GM18868 (cell line): ENCODE results near the gene CEP85L.
A peak's percentile ranks its signal among the peaks of the same experiment; 100 is the strongest.

Experiments used
- ATAC-seq: cut with Tn5 transposase; IDR thresholded peaks from one replicate; pipeline ENCODE4 v1.9.1; 2021; ENCODE audit warnings: mild to moderate bottlenecking, moderate library complexity; ENCODE audit not compliant: unreplicated experiment

Gene CEP85L

DNA sequence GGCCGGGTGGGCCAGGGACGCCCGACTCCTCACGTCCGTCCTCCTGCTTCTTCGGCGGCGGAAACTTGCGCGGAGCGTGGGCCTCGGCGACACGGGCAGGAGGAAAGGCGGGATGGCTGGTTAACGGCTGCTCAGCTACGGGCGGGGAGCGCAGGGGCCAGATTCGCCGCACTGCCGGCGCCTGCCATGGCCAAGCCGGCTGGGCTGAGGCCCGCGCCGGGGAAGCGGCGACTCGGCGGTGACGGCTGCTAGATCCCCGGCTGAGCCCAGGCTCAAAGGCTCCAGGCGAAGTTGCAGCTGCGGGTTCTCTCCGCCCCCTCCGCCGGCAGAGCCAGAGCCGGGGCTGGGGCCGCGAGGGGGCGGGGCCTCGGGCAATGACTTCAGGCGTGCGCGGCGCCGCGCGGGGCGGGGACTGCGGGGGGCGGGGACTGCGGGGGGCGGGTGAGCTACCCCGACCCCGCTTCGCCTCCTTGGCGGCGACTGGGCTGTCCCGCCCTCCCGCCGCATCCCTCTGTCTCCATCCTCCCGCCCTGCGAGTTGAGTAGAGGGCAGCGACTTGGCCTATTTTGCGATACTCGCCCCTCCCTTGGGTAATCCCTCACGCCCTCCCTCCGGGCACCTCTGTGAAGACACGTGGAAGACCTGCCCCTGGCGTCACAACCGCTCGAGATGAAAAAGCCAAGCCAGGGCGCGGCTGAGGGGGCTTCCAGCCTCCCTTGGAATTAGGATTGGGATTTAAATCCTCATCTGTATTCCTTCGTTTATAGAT is at the start of gene CEP85L:
CEP85L (minus strand) TSS at position 310 of the 769 bp plus-strand sequence. CDS start 322 bp downstream, outside the sequence.
- ATAC-seq = peak; percentile 90

DNA sequence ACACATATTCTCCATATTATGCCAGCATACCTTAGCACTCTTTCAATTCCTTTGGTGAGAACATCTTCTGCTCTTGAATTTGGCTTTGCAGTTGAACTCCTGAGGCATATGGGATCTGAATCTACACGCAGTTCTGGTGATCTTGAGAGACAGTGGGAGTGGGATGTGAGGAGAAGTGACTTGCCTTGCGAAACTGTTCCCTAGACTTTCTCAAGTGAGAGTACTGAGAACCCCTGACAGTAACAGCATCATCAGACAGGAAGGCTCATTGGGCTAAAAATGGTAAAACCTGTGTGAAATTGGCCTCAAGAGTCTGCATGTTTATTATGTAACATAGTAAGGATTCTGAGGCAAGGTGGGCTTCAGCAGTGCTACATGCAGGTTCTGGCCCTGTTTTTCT is 49.1 kb upstream of the CEP85L start:
- ATAC-seq = no peak

DNA sequence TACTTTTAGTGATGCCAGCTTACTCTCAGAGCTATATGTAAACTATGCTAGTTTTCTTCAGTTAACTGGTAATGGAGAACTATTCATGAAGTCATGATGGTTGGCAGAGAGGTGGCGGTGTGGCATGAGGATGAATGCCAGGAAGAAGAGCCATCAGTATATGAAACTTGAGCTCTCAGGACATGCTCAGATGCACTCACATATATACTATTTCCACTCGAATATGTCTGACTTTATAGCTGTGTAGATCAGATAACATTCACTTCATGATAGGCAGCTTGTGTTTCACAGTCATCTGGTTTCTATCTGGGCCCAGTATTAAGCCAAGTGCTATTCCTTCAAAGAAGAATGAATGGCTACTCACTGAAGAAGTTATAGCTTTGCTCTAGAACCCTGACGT is 46.2 kb upstream of the CEP85L start:
- ATAC-seq = no peak

DNA sequence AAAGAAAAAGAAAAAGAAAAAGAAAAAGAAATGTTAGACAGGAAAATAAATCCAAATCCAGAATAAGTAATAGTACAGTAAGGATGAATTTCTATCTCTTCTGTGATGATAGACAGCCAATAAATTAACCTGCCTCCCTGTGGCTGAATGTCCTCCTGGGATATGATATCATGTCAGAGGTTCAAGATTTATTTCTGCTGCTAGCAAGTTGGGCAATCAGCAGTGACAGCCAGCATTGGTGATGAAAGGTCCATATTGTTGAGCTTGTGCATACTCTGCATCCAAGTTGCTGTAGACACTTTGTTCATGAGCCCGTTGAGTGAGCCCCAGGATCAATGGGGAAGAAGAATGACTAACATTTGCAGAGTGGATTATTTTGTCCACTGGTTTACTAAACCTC is 44.9 kb upstream of the CEP85L start:
- ATAC-seq = no peak

DNA sequence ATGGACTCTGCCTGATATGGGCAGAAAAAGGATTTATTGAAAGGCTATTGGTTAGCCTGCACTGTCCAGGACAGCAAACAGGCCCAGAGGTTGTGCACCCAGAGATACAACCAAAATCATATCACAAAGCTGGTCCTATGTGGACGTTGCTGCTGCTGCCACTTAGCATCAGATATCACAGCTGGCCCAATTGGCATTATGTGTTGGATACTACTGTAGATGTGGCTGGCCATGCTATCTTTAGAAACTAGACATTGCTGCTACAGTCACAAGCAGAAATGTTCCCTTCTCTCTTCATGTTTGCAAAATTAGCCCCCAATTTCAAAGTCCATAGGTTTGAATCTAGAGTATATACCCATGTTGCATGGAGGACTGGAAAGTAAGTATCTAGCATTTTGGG is 42.2 kb upstream of the CEP85L start:
- ATAC-seq = no peak

DNA sequence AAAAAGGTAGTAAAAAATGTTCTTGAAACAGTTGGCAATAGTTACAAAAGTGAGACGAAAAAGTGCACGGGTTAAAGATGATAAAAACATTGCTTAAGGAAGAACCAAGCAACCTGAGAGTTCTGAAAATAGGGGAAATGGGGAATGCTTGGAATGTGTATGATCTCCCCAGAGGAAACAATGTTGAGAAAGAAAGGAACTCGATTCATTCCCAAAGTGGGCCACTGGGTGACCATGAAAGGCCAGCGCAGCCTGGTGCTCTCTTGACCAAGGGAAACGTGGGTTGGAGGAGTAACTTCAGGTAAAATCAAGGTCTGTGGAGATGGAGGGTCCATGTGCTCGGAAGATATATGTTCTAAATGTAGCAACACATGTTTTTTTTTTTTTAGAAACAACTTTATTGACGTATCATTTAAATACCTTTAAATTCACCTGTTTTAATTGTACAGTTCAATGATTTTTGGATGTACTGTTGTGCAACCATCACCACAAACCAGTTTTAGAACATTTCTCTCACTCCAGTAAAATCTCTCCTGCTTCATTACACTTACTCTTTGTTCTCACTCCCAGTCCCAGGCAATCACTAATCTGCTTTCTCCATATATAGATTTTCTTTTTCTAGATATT is 34.5 kb upstream of the CEP85L start:
- no peak for ATAC-seq

DNA sequence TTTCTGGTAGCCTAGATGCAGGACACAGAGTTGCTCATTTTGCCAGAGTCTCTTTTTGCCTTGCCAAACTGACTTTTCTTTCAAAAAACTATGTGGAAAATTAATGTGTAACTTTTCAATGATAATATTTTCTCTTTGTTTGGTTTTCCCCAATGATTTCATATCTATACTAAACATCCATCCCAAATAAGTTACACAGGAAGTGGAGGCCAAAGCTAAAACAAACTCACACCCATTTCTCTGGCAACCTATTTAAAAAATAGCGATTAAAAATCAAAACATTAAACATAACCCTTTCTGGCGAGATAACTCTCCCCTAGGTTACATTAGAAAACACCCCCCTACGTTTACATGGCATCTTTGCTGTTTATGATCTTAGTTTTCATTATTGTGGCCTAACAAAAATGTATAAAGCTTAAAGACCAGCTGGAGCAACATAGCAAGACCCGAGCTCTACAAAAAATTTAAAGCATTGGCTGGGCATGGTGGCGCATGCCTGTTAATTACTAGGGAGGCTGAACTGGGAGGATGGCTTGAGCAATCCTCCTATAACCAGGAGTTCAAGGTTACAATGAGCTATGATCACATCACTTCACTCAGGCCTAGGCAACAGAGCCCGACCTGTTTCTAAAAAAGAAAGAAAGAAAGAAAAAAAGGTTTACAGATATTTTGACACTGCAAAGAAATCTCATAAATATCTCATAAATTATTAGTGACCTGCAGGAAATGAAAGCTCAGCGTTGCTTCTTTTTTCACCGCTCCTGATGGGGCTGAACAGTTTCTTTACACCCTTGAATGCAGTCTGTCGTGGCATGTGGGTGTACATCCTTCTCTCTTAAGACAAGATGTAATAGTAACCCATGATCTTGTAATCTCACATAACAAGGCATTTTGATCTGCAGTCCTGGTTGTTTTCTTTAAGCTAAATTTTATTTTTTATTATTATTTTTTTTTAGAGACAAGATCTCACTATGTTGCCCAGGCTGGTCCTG is 32.8 kb upstream of the CEP85L start:
- no peak for ATAC-seq

DNA sequence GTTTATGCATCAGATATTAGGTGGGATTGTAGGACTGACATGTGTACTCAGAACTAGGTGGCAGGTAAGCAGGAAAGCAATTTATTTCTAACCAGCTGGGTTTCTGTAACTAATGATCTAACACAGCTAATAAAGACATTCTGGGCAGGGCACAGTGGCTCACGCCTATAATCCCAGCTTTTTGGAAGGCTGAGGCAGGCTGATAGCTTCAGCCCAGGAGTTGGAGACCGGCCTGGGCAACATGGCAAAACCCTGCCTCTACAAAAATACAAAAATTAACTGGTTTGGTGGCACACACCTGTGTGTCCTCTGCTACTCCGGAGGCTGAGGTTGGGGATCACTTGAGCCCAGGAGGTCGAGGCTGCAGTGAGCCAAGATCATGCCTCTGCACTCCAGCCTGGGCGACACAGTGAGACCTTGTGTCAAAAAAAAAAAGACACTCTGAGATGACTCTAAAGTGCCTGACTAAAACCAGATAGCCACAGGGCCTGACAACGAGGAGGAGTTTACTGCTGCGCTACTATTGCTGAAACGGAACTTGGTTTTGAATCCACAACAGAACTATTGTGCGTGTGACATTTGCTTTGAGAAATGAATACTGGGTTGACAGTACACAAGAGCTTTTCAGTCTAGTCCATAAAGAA is 29.2 kb upstream of the CEP85L start:
- no peak for ATAC-seq

DNA sequence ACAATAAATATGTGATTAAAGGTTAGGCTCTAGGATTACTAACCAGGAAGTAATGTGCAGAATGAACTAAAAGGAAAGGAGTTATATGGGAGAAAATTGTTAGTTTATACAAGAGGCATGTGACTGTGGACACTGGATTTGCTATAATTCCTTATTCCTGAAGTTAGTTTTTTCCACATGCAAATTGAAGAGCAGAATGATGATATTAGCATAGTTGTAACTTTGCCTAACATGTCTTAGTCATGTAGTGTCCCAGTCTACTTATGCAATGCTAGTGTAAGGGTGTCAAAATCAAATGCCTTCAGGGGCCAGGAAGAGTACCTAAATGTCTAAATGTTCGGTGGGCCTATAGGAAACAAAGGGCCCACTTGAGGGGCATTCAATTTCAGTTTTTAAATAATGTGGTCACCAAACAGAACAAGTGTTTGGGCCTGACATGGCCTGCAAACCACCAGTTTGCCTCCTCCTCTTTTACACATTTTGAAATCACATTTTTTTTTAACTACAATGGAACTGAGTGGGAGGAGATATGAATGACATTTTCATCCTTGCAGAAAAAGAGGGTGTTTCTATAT is 28.0 kb upstream of the CEP85L start:
- ATAC-seq = no peak

DNA sequence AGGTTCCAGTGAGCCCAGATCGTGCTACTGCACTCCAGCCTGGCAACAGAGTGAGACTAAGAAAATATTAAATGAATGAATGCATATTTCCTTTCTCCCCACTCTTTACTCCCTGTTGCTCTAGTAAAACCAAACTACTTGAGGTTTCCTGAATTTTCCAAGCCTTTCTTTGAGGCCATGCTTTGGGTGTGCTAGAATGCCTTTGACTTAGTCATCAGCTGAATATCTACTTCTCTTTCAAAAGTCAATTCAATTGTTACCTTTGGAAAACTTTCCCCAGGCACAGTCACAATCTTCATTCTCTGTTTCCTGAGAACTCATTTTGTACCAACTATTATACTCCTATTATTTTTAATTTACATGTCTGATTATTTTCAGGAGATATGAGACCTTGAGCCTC is 27.5 kb upstream of the CEP85L start:
- ATAC-seq = no peak

DNA sequence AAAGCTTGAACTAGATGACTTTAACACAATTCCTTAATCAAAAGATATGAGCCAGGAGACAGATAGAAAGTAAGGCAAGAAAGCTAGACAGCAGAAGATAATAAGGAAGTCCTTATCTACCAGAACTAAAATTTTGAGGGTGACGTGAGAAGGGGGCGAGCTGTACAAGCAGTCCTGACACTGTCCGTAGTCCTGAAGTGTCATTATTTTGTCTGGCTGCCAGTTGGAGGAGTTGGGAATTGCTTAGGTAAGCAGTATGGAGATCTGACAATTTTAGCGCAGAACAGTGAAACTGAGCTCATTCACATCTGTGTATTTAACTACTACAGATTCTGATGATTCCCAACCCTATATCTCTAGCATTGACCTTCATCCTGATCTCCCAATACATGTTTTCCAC is 25.8 kb upstream of the CEP85L start:
- ATAC-seq = no peak

DNA sequence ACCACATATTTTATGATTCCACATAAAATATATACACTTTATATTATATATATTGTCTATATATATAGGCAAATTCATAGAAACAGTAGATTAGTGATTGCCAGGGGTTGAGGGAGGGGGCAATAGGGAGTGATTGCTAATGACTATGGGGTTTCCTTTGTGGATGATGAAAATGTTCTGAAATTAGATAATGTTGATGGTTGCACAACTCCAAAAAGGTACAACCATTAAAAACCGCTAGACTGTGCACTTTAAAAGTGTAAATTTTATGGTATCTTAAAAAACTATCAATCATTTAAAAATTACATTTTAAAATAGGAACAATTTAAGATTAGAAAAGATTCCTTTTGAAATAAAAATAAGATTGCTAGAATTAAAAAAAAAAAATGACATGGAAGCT is 23.8 kb upstream of the CEP85L start:
- no peak for ATAC-seq

DNA sequence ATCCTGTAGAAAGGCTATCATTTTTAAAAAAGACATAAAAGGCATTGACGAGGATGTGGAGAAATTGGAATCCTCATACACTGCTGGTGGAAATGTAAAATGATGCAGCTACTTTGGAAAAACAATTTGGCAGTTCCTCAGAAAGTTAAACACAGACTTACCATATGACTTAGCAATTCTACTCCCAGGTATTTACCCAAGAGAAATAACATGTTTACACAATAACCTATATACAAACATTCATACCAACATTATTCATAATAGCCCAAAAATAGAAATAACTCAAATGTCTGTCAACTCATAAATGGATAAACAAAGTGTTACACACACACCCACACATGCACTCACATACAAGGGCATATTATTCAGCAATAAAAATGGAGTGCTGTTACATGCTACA is 23.4 kb upstream of the CEP85L start:
- no peak for ATAC-seq

DNA sequence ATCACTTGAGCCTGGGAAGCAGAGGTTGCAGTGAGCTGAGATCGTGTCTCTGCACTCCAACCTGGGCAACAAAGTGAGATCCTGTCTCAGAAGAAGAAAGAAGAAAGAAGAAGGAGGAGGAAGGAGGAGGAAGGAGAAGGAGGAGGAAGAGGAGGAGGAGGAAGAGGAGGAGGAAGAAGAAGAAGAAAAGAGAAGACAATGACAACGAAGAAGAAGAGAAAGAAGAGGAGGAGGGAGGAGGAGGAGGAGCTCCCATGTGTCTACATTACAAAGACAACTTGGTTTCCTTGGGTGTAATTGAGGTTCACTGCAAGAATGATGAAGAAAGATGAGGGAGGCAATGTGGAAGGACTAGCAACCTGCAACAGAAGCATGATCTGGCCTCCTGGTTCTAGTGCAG is 21.3 kb upstream of the CEP85L start:
- ATAC-seq = no peak

DNA sequence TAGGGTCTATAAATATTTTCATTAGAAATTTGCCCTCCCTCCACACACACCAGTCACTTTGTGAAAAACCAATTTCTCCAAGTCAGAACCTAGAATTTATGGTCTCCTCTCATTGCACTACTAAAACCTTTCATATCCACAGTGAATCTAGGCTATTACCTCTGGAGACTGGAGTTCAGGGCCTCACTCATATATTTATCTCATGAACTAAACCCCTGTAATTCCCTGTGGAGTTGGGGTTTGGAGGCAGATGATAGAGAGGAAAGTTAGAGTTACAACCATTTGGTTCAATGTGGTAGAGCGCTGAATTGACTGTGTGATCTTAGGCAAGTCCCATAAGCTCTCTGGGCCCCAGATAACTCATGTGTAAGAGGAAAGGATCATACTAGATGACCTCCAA is 18.2 kb upstream of the CEP85L start:
- no peak for ATAC-seq

DNA sequence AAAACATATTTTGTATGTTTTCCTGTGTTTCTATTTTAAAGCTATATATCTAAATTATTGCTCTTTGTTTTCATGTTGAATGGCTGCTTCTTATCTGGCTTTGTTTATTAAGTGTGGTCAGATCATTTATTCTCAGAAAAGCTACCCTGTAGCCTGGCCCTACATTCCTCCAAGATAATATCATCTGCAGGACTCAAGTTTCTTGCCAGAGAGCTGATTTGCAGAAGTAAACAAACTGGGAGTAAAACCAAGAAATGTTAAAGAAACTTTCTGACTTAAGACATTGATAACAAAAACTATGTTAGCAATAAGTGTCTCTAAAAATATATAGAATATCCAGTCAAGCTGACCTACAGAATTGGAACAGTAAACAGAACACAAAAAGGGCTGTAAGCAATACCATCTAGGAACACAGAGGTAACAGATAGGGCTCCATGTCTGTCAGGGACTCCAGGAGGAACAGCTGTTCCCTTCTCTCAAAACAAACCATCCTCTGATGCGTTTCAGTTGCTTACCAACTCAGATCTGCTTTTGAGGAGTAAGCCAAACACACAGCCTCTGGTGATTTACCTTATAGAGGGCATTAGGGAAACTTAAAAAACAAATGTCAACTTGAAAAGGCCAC is 17.5 kb upstream of the CEP85L start:
- no peak for ATAC-seq

DNA sequence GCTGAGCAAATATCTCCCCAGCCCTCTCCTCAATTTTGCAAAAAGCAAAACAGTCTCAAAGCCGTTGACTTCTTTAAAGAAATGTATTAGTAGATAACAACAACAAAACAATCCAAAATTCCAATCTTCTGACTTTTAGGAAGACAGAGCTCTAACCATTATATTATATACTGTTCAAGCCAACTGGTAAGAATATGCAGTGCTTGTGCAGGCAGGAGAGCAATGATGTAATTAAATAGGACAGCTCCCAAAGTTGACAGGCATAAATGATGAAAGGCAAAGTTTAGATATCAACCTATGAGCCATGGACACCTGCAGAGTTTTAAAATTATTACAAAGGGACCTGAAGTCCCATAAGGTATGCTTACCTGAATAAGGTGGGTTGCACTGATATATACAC is 16.6 kb upstream of the CEP85L start:
- ATAC-seq = no peak

DNA sequence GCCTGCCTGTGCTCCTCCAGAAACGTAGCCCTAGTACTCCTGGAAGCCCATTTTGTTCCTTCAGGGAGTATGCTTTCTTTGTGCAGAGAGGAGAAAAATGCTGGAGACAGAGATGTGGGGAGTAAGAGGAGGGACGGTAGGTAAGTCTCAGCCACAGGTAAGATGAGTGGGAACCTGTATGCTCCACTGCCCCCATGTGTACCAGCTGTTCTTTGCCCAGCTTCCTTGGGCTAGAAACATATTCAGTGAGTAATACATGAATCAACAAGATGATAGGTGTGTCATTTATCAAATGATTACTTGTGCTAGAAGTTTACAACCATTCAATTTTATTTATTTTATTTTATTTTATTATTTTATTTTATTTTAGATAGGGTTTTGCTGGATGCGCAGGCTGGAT is 13.6 kb upstream of the CEP85L start:
- peak; percentile 51 for ATAC-seq

DNA sequence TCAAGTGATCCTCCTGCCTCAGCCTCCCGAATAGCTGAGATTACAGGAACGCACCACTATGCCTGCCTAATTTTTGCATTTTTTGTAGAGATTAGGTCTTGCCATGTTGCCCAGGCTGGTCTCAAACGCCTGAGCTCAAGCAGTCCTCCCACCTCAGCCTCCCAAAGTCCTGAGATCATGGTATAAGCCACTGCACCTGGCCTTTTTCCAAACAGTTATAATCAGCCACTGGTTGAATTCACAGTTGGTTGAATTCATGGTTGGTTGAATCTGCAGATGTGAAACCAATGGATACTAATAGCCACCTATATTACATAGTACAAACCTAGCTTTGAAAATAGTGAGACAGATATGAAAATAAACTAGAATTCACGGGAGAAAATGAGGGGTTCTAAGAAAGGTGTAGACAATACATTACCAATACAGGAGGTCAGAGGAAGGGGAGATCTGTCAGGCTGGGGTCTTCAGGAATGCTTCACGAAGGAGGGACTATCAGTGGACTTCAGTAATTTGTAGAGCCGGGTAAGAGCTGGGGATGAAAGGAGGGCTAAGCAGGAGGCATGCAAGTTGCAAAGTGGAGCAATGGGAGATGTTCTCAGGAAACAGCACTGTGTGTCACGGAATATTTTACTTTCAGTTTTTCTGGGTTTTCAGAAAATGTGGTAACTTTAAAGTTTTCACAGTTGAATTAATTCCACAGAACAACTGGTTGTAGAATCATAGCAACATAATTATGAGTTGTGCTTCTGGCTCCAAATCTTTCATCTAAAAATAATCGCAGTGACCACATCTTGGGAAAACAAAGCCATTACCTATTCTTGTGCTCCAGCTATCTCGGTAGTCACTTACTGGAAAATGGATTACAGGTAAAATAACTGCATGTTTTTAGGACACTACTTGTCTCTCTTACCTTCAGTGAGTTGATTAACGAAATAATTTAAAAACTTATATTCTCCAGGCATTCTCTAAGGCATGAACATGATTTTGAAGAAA is 12.9 kb upstream of the CEP85L start:
- ATAC-seq = no peak
